HG03521 (cell line): ENCODE results near the gene KCNK7.
"Not testable (repeated sequence)": the region's sequence is repeated elsewhere in the genome, so short reads cannot be mapped to it uniquely, and the experiment has no call there.

ENCODE experiments used
- ATAC-seq: cut with Tn5 transposase; IDR thresholded peaks from one replicate; pipeline ENCODE4 v1.9.1; 2021; ENCODE audit warnings: mild to moderate bottlenecking, moderate library complexity; ENCODE audit not compliant: unreplicated experiment

The KCNK7 gene, protein sequence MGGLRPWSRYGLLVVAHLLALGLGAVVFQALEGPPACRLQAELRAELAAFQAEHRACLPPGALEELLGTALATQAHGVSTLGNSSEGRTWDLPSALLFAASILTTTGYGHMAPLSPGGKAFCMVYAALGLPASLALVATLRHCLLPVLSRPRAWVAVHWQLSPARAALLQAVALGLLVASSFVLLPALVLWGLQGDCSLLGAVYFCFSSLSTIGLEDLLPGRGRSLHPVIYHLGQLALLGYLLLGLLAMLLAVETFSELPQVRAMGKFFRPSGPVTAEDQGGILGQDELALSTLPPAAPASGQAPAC

DNA sequence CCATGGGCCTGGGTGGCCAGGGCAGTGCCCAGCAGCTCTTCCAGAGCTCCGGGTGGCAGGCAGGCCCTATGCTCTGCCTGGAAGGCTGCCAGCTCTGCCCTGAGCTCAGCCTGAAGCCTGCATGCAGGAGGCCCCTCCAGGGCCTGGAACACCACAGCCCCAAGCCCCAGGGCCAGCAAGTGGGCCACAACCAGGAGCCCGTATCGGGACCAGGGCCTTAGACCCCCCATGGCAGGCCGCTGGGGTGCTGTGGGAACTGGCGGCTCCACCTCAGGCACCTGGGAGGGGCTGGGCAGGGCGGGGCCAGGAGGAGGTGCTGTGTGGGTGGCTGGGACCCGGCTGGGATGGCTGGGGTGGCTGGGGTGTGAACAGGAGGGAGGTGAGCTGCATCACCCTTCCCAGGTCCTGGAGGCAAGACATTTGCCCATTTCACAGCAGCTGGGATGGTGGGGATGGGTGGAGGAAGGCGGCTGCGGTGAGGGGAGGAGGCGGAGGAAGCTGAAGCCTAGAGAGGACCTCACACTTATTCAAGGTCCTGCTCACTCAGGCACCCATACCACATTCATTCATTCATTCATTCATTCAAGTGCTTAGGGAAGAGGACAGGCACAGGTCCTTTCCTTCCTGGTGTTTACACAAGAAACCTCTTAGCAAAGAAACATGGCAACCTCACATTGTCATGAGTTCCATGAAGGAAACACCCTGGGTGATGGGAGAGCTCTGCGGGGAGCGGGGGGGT is at the start of gene KCNK7:
Gene KCNK7 (minus strand): TSS at position 258 of the 739 bp plus-strand sequence. CDS start 28 bp downstream, at position 230.
- no peak for ATAC-seq

DNA sequence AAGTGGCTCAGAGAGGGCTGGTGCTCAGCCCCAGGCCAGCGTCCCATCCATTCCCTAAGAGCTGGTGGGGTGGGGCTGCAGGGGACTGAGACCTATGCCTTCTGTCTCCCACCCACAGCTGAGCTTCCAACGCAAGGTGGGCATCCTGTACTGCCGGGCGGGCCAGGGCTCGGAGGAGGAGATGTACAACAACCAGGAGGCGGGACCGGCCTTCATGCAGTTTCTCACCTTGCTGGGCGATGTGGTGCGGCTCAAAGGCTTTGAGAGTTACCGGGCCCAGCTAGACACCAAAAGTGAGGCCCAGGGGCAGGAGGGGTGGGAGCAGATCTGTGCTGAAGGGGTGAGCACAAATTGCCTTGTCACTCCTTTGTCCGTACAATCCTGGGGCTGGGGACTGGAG is 49.2 kb upstream of the KCNK7 start:
- ATAC-seq, result no peak

DNA sequence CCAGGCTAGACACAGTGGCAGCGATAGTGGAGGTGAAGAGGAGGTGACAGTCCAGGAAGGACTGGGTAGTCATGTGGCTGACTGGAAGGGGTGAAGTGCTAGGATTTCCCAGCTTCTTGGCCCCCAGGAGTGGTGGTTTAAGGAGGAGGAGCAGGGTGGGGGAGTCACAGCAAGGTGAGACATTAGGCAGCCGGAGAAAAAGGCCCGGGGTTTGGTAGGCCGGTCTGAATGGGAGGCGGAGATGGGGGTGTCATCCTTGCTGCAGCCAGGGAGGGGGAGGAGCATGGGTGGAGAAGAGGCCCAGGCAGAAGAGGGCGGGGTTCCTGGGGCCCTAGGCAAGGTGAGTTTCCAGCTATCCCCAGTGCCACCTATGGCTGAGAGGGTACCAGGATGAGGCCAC is 48.4 kb upstream of the KCNK7 start:
- no peak for ATAC-seq

DNA sequence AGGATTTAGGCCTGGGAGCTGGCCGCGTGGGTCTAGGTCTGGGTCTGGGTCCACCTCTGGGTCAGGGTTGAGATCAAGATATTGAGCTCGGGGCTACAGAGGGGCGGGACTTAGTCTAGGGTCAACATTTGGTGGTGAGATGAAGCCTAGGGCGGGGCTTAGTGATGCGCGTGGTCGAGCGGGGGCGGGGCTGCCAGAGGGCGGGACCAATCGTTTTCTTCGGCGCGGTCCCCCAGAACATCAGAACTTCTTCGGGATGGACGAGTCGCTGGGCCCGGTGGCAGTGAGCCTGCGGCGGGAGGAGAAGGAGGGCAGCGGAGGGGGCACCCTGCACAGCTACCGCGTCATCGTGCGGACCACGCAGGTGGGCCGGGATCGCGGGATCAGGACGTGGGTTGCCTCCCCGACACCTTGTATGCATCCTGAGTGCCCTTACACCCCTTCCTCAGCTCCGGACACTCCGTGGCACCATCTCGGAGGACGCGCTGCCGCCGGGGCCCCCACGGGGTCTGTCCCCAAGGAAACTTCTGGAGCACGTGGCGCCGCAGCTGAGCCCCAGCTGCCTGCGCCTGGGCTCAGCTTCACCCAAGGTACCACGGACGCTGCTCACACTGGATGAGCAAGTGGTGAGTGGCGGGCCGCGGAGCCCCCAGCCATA is 46.5 kb upstream of the KCNK7 start:
- ATAC-seq, result no peak

DNA sequence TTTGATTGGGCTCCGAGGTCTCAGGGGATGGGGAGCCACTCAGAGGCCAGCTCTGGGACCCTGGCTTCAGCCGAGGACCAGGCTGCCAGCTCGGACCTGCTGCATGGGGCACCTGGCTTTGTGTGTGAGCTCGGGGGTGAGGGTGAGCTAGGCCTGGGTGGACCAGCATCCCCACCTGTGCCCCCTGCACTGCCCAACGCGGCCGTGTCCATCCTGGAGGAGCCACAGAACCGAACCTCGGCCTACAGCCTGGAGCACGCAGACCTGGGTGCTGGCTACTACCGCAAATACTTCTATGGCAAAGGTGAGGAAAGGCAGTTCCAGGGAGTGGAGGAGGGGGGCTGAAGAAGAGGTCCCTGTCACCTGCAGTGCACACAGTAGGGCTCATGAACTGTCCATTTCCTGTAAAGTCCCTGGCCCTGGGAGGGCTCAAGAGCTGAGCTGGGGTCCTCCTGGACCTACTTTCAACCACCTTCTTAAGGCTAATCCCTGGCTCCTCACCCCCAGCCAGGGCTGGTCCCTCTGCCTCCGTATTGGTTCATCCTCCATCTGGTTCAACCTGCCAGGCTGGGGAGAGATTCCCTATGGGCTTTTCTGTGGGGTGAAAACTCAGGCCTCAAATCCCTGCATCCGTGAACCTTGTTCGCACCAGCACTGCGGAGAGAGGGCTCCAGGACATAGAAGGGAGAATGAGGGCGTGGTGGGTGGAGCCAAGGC is 45.9 kb upstream of the KCNK7 start:
- no peak for ATAC-seq

DNA sequence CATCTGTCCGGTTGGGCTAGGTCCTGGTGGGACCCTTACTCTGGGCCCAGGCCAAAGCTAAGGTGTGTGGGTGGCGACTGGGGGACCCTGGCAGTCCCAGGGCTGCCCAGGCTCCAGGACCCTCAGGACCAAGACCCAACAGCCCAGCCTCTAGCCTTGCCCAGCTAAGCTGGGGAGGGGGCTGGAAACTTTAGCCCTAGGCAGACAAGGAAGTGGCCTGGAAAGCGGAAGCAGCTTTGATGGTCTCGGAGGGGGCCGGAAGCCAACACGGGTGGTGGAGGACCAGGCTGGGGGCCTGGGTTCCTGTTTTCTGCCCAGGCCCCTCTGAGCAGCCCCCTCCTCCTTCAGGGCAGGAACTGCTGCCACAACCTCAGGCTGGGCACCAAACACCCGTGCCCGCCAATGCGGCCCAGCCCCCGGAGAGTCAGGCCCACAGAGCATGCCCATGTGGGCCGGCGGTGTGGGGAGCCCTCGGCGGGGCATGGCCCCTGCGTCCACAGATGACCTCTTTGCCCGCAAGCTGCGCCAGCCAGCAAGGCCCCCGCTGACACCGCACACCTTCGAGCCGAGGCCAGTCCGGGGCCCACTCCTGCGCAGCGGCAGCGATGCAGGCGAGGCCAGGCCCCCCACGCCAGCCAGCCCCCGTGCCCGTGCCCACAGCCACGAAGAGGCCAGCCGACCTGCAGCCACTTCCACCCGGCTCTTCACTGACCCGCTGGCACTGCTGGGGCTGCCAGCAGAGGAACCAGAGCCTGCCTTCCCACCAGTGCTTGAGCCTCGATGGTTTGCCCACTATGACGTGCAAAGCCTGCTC is 45.1 kb upstream of the KCNK7 start:
- ATAC-seq, result no peak

DNA sequence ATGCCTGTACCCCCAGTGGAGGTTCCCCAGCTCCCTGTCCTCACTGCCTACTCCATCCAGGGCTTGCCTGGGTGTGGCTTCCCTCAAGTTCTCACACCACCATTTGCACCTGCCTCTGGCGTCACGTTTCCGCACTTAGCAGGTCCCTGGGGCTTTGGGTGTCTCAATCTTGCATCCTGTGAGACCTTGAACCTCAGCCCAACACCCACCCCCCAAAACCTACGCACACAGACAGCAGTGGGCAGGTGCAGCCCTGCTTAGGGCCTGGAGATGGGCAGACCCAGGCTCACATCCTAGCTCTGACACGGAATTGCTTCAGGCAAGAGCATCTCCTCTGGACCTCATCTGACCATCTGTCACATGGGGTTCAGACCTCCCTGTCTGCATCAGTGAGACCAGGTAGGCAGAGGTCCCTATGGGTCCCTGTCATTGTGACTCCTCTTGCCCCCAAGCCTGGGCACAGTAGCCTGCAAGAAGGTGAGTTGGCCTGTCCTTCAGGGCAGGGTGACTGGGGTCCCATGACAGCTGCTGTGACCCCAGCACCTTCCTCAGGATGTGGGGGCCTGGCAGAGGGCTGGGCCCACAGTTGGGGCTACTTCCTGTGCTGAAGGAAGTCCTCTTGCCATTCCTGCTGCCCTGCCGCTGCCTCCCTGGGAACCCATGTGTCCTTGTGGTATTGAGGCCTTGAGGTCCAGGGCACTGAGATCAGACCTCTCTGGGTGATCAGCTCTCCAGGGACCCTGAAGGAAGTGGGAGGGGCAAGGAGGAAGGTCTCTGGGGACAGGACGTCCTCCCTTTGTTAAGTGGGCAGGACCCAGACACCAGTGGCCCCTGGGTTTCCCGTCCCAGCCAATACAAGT is 44.3 kb upstream of the KCNK7 start:
- peak; percentile 37 for ATAC-seq

DNA sequence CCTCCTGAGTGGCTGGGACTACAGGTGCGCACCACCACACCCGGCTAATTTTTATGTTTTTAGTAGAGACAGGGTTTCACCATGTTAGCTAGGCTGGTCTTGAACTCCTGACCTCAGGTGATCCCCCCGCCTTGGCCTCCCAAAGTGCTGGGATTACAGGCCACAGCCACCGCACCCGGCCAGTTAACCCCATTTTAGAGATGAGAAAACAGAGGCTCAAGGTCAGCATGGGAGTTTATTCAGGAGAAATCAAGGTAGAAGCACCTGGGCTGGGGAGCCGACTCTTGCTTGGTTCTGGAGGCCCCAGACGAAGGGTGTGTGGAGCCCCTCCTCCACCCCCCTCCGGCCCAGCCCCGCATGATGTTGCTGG is 43.6 kb upstream of the KCNK7 start:
- not testable (repeated sequence) for ATAC-seq

DNA sequence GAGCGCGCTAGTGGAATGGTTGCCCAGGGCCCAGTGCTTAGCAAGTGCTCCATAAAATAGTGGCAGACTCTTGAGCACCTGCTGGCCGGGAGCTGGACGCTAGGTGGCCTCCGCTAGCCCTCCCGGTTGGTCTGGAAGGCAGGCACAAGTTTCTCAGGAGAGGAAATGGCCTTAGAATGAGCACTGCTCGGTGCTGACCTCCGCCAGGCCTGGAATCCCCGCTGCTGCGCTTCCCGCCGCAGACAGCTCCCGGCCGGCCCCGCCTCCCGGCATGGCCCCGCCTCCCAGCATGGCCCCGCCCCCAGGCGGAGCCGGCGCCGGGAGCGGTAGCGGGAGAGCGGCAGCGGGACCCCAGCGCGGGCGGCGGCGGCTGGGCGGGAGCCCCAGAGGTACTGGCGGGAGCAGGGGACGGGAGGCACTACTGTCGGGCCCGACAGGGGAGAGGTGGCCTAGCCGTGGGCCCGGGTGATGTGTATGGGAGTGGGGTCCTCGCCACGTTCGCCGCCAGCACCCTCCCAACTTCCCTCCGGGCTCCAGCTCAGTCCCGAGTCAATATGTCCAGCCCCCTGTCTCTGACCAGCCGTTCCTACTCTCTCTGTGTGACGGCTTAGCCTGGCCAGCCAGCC is 42.3 kb upstream of the KCNK7 start, which contains the start of gene SIPA1:
Gene SIPA1 (plus strand): TSS at position 308 of the 626 bp plus-strand sequence. CDS start 2,821 bp downstream, outside the sequence.
- peak; percentile 30 for ATAC-seq

DNA sequence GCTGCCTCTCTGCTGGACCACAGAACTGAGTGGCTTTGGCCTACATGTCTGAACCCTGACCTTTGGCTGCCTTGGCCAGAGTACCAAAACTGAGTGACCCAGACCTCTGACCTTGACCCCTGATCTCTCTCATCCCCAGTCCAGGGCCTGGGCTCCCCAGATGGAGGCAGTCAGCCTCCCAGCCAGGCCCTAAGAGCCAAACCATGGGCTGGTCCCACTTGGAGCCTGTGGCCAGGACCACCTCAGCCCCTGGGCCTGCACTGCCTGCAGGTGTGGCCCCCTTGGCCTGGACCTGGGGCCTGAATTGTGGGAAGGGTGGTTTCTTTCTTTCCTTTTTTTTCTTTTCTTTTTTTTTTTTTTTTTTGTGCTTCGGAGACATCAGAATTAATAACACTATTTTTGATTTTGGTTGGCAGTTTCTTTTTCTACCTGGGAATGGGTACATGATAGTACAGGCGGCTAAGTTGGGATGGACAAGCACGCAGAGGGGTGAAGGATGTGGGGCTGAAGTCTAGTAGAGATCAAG is 41.5 kb upstream of the KCNK7 start:
- ATAC-seq, result no peak

DNA sequence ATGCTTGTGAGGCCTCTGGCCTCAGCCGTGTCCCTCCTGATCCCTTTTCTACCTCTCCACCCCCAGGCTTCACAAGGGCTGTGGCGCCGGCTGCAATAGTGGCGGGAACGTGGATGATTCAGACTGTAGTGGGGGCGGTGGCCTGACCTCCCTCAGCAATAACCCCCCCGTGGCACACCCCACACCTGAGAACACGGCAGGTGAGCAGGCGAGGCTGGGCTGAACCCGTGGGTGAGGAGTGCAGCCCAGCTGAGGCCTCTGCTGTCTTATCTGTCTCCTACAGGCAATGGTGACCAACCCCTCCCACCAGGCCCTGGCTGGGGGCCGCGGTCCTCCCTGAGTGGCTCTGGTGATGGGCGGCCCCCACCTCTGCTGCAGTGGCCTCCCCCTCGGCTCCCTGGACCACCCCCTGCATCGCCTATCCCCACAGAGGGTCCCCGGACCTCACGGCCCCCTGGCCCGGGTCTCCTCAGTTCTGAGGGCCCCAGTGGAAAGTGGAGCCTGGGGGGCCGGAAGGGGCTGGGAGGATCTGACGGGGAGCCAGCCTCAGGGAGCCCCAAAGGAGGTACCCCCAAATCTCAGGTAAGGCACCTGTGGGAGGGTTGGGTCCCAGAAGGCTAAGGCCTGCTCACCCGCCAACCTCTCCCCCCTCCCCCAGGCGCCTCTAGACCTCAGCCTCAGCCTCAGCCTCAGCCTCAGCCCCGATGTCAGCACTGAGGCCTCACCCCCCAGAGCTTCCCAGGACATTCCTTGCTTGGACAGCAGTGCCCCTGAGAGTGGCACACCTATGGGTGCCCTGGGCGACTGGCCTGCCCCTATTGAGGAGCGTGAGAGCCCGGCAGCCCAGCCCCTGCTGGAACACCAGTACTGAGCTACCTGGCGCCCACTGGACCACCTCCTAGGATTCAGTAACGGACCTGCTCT is 40.8 kb upstream of the KCNK7 start:
- no peak for ATAC-seq

DNA sequence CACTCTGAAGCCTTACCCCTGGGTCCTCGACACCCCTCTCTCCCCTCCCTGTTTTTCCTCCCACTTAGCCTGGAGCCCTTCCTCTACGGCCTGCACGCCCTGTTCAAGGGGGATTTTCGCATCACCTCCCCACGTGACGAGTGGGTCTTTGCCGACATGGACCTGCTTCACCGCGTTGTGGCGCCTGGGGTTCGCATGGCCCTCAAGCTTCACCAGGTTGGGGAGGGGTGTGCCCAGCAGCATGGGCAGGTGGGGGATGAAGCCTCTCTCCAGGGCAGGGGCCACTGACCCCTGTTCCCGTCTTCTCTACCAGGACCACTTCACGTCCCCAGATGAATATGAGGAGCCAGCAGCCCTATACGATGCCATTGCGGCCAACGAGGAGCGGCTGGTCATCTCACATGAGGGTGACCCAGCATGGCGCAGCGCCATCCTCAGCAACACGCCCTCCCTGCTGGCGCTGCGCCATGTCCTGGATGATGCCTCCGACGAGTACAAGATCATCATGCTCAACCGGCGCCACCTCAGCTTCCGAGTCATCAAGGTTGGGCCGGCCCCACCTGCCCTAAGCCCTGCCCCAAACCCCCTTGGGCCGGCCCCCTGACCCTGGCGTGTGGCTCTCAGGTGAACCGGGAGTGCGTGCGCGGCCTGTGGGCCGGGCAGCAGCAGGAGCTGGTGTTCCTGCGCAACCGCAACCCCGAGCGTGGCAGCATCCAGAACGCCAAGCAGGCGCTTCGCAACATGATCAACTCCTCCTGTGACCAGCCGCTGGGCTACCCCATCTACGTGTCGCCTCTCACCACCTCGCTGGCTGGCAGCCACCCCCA is 39.5 kb upstream of the KCNK7 start:
- no peak for ATAC-seq

DNA sequence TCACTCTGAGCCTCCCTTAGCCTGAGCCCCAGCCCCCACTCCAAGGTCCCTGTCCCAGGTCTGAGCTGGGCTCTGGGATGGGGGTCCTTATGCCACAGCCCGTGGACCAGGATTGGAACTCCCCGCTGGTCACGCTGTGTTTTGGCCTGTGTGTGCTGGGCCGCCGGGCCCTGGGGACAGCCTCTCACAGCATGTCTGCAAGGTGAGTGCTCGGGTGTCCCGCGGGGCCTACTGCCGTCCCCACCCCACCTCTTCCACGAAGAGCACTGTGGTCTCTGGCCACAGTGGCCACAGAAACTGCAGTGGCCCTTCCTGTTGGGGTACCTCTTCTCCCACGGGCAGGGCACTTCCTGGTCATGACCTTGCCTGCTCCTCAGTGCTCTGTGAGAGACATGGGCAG is 38.8 kb upstream of the KCNK7 start:
- ATAC-seq, result no peak

DNA sequence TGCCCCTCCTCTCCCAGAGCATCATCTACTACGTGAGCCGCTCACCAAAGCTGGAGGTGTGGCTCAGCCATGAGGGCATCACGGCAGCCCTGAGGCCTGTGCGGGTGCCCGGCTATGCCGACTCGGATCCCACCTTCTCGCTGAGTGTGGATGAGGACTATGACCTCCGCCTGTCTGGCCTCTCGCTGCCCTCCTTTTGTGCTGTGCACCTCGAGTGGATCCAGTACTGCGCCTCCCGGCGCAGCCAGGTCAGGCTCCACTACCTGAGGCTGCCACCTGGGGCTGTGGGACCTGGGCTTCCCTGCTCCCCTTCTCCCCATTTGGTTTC is 38.5 kb upstream of the KCNK7 start:
- ATAC-seq, result no peak

DNA sequence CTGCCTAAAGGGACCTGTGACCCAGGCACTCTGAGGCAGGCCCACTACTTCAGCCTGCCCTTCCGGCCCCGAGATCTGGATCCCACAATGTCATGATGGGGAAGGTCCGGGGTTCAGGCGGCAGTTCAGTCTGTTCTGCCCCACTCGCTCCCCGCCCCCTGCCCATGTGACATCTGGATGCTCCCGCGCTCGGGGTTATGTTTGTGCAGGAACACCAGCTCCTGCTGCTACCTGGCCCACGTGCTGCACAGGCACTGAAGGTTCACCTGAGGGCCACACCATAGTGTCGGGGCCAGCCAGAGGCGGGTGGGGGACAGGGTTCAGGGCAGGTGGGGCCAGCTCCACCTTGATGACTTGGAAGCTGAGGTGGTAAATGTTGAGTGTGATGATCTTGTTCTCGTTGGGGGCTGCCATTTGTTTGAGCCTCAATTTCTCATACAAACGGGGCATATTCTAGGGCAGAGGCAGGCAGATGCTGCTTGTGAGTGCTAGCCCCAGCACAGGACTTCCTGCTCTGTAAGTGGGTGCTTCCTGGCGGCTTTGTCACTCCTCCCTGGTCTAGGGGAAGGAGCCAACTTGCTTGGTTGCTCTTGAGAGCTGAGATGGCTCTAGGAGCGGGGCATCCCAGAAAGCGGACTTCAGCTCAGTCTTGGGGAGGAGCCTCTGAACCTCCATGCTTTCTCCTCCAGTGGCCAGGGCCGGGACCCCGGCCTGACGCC is 37.9 kb upstream of the KCNK7 start:
- no peak for ATAC-seq

DNA sequence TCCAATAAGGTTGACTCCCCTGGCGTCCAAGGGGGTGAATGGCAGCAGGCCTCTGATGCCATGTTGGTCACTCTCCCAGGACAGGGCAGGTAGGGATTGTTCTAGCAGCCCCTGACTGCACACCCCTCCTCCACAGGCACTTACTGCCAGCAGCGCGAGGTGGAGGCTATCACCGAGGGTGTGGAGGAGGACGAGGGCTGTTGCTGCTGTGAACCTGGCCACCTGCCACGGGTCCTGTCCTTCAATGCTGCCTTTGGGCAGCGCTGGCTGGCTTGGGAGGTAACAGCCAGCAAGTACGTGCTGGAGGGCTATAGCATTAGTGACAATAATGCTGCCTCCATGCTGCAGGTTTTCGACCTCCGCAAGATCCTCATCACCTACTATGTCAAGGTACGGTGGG is 34.6 kb upstream of the KCNK7 start:
- ATAC-seq, result no peak
